ENCODE results near the gene ERBB2. TPM values are rescaled to one million over a fixed set of nuclear protein-coding genes. Genes with fewer than 3 reads are reported as not detected.

The ERBB2 gene
- total RNA-seq, 2 donors from 2014 or later, result 88.1 to 94.7 TPM

DNA sequence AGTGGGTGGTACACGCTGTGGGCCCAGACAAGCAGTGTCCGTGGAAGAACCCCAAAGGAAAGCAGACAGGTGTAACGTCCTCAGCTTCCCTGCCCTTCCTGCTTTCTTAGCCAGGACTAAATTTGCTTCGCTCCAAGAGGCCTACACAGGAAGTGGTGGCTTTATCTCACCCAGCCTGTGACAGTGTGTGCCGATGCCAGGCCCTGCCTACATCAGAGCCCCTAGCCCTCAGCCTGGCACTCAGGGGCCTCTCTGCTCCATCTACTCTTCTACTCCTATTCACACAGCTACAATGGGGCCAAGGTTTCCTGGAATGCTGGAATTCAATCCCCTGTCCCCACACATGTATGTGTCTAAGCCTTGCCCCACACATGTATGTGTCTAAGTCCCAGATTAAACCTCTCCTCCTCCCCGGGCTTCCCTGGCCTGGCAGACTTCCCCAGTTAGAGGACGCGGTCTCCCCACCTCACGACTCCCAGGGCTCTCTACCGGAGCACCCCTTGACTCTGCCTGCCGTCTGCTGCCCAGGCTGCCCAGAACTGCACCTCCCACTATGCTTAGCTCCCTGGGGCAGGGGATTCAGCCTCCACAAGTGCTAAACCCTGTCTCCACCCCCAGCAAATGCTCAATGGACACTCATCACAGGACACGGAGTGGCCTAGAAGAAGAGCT, 20.2 kb upstream of the ERBB2 start:
- Histone ChIP-seq H3K36me3 (no peaks in the 10 kb centered on the region), H3K4me3 (no peak overlapping the region), H3K4me1 (ENCODE audit: control insufficient read depth in 1 of 2, low read depth in 2 of 2) (peaks cover 34 to 53% of the 10 kb centered on the region in 2 donors), H3K9me3 (no peaks in the 10 kb centered on the region), H3K27me3 (replicated peaks; ENCODE audit: insufficient read depth) (no peaks in the 10 kb centered on the region), H3K27ac (peak overlapping the region; percentile 87 to 92)
- no peak for ATAC-seq (ENCODE audit: insufficient number of reproducible peaks, low FRiP score, low read depth)
- TF ChIP-seq, protein P1, sequence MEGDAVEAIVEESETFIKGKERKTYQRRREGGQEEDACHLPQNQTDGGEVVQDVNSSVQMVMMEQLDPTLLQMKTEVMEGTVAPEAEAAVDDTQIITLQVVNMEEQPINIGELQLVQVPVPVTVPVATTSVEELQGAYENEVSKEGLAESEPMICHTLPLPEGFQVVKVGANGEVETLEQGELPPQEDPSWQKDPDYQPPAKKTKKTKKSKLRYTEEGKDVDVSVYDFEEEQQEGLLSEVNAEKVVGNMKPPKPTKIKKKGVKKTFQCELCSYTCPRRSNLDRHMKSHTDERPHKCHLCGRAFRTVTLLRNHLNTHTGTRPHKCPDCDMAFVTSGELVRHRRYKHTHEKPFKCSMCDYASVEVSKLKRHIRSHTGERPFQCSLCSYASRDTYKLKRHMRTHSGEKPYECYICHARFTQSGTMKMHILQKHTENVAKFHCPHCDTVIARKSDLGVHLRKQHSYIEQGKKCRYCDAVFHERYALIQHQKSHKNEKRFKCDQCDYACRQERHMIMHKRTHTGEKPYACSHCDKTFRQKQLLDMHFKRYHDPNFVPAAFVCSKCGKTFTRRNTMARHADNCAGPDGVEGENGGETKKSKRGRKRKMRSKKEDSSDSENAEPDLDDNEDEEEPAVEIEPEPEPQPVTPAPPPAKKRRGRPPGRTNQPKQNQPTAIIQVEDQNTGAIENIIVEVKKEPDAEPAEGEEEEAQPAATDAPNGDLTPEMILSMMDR (IDR thresholded peaks at IDR 0.05), result no peak
- DNase-seq (ENCODE audit: low spot score), result no peak

DNA sequence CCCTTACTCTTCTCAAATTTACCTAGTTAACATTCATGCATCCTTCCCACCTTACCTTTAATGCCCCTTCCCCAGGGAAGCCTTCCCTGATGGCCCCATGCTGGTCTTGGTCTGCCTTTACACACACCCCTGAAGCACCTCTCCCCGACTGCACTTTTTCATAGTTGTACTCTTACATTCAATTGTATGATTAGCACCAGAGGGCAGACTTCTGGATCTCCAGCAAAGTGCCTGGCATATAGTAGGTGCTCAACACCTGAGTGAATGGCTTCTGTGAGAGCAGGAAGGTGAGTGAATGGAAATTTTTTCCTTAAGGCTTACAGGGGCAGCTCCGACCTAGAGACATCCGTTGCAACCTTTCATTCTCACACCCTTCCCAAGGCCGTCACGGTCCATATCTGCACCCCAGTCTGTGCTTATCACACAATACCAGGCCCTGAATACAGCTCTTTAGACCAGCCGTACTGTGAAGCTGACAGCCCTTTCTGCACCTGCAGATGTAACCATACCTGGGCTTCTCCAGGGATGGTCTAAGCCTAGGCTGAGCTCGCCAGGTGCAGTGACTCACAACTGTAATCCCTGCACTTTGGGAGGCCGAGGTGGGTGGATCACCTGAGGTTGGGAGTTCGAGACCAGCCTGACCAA, 16.4 kb upstream of the ERBB2 start:
- no peaks in the 10 kb centered on the region for H3K36me3 ChIP-seq
- no peaks in the 10 kb centered on the region for H3K27me3 ChIP-seq (replicated peaks; ENCODE audit: insufficient read depth)
- peaks cover 10 to 26% of the 10 kb centered on the region in 2 donors for H3K4me1 ChIP-seq (ENCODE audit: control insufficient read depth in 1 of 2, low read depth in 2 of 2)
- TF ChIP-seq, protein P1 (IDR thresholded peaks at IDR 0.05), result no peak
- H3K27ac ChIP-seq, result no peak overlapping the region
- ATAC-seq (ENCODE audit: insufficient number of reproducible peaks, low FRiP score, low read depth) (no peak), DNase-seq (ENCODE audit: low spot score) (no peak)
- no peaks in the 10 kb centered on the region for H3K9me3 ChIP-seq
- H3K4me3 ChIP-seq, result no peak overlapping the region

DNA sequence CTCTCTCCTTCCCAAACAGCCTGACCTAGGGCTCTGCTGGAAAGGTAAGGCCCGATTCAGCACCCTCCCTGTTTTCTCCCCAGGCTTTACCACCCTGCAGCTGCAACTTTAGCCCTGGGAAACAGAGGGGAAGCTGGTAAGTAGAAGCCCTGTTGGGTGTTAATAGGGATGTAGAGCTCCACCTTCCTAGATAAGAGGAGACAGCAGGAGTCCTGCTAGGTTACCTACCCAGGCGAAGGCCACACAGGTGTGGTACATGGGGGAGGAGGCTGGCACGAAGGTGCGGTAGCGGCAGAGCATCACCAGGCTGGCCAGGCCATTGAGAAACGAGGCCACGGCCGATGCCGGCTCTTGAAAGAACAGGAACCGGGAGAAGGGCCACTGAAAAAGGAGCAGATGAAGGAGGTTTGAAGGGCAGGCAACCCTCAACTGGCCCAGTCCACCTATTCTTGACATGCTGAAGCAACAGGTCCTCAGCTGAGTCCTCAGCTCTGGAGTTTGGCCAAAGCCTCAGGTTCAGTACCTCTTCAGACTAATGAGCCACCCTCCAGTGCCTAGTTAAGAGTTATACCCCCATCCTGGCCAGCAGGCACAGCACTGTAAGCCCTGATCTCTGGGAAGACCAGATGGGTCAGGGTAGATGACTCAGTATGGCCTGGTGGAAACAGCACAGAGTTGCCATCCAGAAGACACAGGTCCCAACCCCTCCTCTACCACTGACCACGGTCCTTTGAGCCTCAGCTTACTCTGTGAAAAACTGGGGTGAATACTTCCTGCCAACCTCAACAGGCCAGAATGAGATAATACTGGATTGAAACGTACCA, 15.3 kb upstream of the ERBB2 start:
- no peaks in the 10 kb centered on the region for H3K36me3 ChIP-seq

DNA sequence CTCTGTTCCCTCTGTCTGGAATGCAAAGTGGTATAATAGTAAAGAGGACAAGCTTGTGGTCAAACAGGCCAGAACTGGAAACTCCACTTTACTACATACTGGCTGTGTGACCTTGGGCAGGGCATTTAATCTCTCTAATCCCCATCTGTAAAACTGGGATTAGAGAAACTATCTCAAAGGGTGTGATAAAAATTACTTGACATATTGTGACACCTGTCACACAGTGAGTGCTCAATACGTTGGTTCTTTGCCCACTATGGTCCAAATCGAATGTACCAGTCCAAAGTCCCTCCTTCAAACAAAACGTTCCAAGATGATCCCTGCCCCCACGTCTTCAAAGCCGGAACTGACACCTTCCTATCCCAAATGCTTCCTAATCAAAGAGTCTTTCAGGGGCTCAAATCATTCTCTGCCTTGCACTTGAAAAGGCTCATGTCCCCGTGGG, 12.7 kb upstream of the ERBB2 start:
- Histone ChIP-seq H3K27me3 (replicated peaks; ENCODE audit: insufficient read depth) (no peaks in the 10 kb centered on the region), H3K4me3 (peak overlapping the region; percentile 72), H3K27ac (peak overlapping the region; percentile 84 to 91), H3K4me1 (ENCODE audit: control insufficient read depth in 1 of 2, low read depth in 2 of 2) (peaks cover 2 to 15% of the 10 kb centered on the region in 2 donors), H3K9me3 (no peaks in the 10 kb centered on the region), H3K36me3 (no peaks in the 10 kb centered on the region)
- TF ChIP-seq, protein P1 (IDR thresholded peaks at IDR 0.05), result no peak
- DNase-seq (ENCODE audit: low spot score) (no peak), ATAC-seq (ENCODE audit: insufficient number of reproducible peaks, low FRiP score, low read depth) (no peak)

More for the DNA sequence above, 15.3 kb upstream of the ERBB2 start:
- no peaks in the 10 kb centered on the region for H3K9me3 ChIP-seq
- TF ChIP-seq, protein P1 (IDR thresholded peaks at IDR 0.05), result no peak
- DNase-seq (ENCODE audit: low spot score), result no peak
- no peak overlapping the region for H3K27ac ChIP-seq
- no peak for ATAC-seq (ENCODE audit: insufficient number of reproducible peaks, low FRiP score, low read depth)
- no peak overlapping the region for H3K4me3 ChIP-seq
- H3K27me3 ChIP-seq (replicated peaks; ENCODE audit: insufficient read depth), result no peaks in the 10 kb centered on the region
- H3K4me1 ChIP-seq (ENCODE audit: control insufficient read depth in 1 of 2, low read depth in 2 of 2), result peaks cover 6 to 19% of the 10 kb centered on the region in 2 donors

Data from thoracic aorta (tissue), 2 donors.